WTC11 (cell line): Measurements from ENCODE around the gene DNAJC6. TPM values are rescaled to one million over a fixed set of nuclear protein-coding genes. Genes with fewer than 3 reads are reported as not detected.

ENCODE experiments used
- ATAC-seq: fragments of 200-7000 bp; cut with Tn5 transposase; 2 replicates; pipeline ENCODE4 v1.10.0; 2021; ENCODE audit warnings: mild to moderate bottlenecking, moderate library complexity
- CTCF ChIA-PET: fragments of 300-600 bp; sonication (Branson Sonifier 250); formaldehyde crosslinking; loops from one replicate; lab custom pipeline; 2021; ENCODE audit warnings: antibody characterized with exemption; lab: Charles Lee
- POLR2A ChIA-PET: fragments of 350-600 bp; sonication (Branson Sonifier 250); formaldehyde crosslinking; loops from one replicate; lab custom pipeline; 2021; ENCODE audit warnings: antibody characterized with exemption; lab: Charles Lee
- DNase-seq: peaks from one replicate; pipeline ENCODE4 v3.0.0; 2021; ENCODE audit warnings: low spot score
- H3K27ac Mint-ChIP-seq: 2 replicates; pipeline ENCODE4 v1.8.0; 2021; ENCODE audit warnings: mixed read lengths
- H3K27me3 Mint-ChIP-seq: 2 replicates; pipeline ENCODE4 v1.8.0; 2021; ENCODE audit warnings: low read depth, mild to moderate bottlenecking, moderate library complexity, mixed read lengths
- H3K36me3 Mint-ChIP-seq: 2 replicates; pipeline ENCODE4 v1.8.0; 2021; ENCODE audit warnings: mixed read lengths
- H3K4me1 Mint-ChIP-seq: 2 replicates; pipeline ENCODE4 v1.8.0; 2022; ENCODE audit warnings: mixed read lengths
- H3K4me3 Mint-ChIP-seq: 2 replicates; pipeline ENCODE4 v1.8.0; 2021; ENCODE audit warnings: mild to moderate bottlenecking, moderate library complexity, mixed read lengths
- H3K9me3 Mint-ChIP-seq: 2 replicates; pipeline ENCODE4 v1.8.0; 2021; ENCODE audit warnings: mixed read lengths
- EMX1 ChIP-seq: fragments of 250-450 bp; sonication (Bioruptor Pico); IDR thresholded peaks from 2 replicates; pipeline ENCODE4 v1.8.0; 2021; ENCODE audit warnings: mild to moderate bottlenecking
- ESRRA ChIP-seq: sonication (generic); formaldehyde crosslinking; IDR thresholded peaks from 2 replicates; pipeline ENCODE4 v1.8.1; 2022; ENCODE audit warnings: mild to moderate bottlenecking, missing genetic modification reagents, borderline replicate concordance
- JUN ChIP-seq: sonication (generic); formaldehyde crosslinking; IDR thresholded peaks from 2 replicates; pipeline ENCODE4 v1.8.0; 2023; ENCODE audit warnings: mild to moderate bottlenecking, missing genetic modification reagents
- MXD4 ChIP-seq: fragments of 250-450 bp; sonication (Bioruptor Pico); IDR thresholded peaks from 2 replicates; pipeline ENCODE4 v1.8.0; 2021; ENCODE audit warnings: mild to moderate bottlenecking, moderate library complexity, borderline replicate concordance
- NFYB ChIP-seq: sonication (generic); formaldehyde crosslinking; conservative IDR thresholded peaks from 2 replicates; pipeline ENCODE4 v1.8.0; 2022; ENCODE audit warnings: low read depth, missing genetic modification reagents
- NR2C2 ChIP-seq: sonication (generic); formaldehyde crosslinking; IDR thresholded peaks from 2 replicates; pipeline ENCODE4 v1.8.0; 2022; ENCODE audit warnings: mild to moderate bottlenecking, missing genetic modification reagents
- NR3C1 ChIP-seq: sonication (generic); formaldehyde crosslinking; conservative IDR thresholded peaks from 2 replicates; pipeline ENCODE4 v1.8.1; 2023; ENCODE audit warnings: low read depth, mild to moderate bottlenecking, missing genetic modification reagents
- ZNF138 ChIP-seq: sonication (generic); formaldehyde crosslinking; conservative IDR thresholded peaks from 2 replicates; pipeline ENCODE4 v1.8.1; 2022; ENCODE audit warnings: mild to moderate bottlenecking, moderate library complexity, missing genetic modification reagents
- ZNF219 ChIP-seq: sonication (generic); formaldehyde crosslinking; IDR thresholded peaks from 2 replicates; pipeline ENCODE4 v1.8.0; 2023; ENCODE audit warnings: missing genetic modification reagents, mild to moderate bottlenecking, borderline replicate concordance
- total RNA-seq: library from RNA; stranded (reverse); gene quantifications from 3 replicates; pipeline ENCODE4 v1.2.3, GENCODE V29; 2021
- TF ChIP-seq, protein P1 (sequence below): sonication (generic); formaldehyde crosslinking; IDR thresholded peaks from 2 replicates; pipeline ENCODE4 v1.8.0; 2023; ENCODE audit warnings: mild to moderate bottlenecking, missing genetic modification reagents
- TF ChIP-seq, protein P2 (sequence below): fragments of 250-450 bp; sonication (Bioruptor Pico); conservative IDR thresholded peaks from 2 replicates; pipeline ENCODE4 v1.9.0; 2021; ENCODE audit warnings: mild to moderate bottlenecking
- TF ChIP-seq, protein P3 (sequence below): fragments of 250-450 bp; sonication (Bioruptor Pico); IDR thresholded peaks from 2 replicates; pipeline ENCODE4 v1.9.0; 2021; ENCODE audit warnings: moderate library complexity, mild to moderate bottlenecking, inconsistent platforms, borderline replicate concordance
- TF ChIP-seq, protein P4 (sequence below): sonication (generic); formaldehyde crosslinking; IDR thresholded peaks from 2 replicates; pipeline ENCODE4 v1.8.1; 2022; ENCODE audit warnings: mild to moderate bottlenecking, missing genetic modification reagents, moderate library complexity, borderline replicate concordance
- TF ChIP-seq, protein P5 (sequence below): sonication (generic); formaldehyde crosslinking; IDR thresholded peaks from 2 replicates; pipeline ENCODE4 v1.8.1; 2023; ENCODE audit warnings: mild to moderate bottlenecking, moderate library complexity, missing genetic modification reagents
- TF ChIP-seq, protein P6 (sequence below): fragments of 200-600 bp; IDR thresholded peaks from 2 replicates; pipeline ENCODE4 v1.8.0; 2022; ENCODE audit warnings: antibody characterized with exemption
- TF ChIP-seq, protein P7 (sequence below): sonication (generic); formaldehyde crosslinking; IDR thresholded peaks from 2 replicates; pipeline ENCODE4 v1.8.1; 2022; ENCODE audit warnings: low read depth, missing genetic modification reagents, borderline replicate concordance
- TF ChIP-seq, protein P8 (sequence below): sonication (generic); formaldehyde crosslinking; IDR thresholded peaks from 2 replicates; pipeline ENCODE4 v1.8.0; 2022; ENCODE audit warnings: mild to moderate bottlenecking, missing genetic modification reagents

Gene DNAJC6
- total RNA-seq, 1 experiment from 2014 or later: 9.1 TPM

DNA sequence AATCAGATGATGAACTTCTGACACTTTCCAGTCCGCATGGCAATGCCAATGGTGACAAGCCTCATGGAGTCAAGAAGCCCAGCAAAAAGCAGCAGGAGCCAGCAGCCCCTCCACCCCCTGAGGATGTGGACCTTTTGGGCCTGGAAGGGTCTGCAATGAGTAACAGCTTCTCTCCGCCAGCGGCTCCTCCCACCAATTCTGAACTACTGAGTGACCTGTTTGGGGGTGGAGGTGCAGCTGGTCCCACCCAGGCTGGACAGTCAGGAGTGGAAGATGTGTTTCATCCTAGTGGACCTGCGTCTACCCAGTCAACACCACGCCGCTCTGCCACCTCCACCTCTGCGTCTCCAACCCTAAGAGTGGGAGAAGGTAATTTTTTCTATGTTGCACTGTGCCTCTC is 83.2 kb downstream of the DNAJC6 start:
- DNase-seq: no peak
- ChIA-PET CTCF (no interaction called here), POLR2A (no interaction called here)
- H3K27me3 Mint-ChIP-seq: no peaks in the 10 kb centered on the region
- no peaks in the 10 kb centered on the region for H3K36me3 Mint-ChIP-seq
- no peak for ATAC-seq
- no peak overlapping the region for H3K4me3 Mint-ChIP-seq
- TF ChIP-seq, protein P1, sequence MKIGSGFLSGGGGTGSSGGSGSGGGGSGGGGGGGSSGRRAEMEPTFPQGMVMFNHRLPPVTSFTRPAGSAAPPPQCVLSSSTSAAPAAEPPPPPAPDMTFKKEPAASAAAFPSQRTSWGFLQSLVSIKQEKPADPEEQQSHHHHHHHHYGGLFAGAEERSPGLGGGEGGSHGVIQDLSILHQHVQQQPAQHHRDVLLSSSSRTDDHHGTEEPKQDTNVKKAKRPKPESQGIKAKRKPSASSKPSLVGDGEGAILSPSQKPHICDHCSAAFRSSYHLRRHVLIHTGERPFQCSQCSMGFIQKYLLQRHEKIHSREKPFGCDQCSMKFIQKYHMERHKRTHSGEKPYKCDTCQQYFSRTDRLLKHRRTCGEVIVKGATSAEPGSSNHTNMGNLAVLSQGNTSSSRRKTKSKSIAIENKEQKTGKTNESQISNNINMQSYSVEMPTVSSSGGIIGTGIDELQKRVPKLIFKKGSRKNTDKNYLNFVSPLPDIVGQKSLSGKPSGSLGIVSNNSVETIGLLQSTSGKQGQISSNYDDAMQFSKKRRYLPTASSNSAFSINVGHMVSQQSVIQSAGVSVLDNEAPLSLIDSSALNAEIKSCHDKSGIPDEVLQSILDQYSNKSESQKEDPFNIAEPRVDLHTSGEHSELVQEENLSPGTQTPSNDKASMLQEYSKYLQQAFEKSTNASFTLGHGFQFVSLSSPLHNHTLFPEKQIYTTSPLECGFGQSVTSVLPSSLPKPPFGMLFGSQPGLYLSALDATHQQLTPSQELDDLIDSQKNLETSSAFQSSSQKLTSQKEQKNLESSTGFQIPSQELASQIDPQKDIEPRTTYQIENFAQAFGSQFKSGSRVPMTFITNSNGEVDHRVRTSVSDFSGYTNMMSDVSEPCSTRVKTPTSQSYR (CRISPR knock-in tag): no peak
- TF ChIP-seq, protein P2, sequence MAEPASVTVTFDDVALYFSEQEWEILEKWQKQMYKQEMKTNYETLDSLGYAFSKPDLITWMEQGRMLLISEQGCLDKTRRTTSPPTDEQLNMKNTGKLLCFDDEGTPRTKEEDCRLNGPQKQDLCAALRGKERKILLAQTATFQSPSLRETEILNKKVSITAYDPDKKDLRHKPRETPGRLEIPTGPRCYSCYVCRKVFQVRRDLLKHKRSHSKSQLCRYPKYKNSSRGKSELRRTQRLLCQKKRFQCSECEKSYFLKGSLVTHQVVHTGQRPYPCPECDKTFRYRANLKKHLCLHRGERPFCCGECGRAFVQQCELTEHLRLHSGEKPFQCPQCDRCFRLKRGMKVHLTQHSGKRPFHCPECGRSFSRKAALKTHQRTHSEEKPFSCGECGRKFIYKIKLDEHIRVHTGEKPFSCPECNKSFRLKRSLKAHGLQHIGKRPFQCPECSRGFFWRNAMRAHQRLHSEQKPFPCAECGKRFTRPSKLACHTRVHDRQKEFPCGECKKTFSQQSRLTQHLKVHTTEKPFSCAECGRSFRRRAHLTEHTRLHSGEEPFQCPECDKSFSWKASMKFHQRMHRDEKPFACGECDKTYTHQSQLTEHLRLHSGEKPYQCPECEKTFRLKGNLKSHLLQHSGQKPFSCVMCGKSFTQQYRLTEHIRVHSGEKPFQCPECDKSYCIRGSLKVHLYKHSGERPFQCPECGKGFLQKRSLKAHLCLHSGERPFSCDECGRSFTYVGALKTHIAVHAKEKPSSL (CRISPR knock-in tag): no peak
- TF ChIP-seq, protein P3, sequence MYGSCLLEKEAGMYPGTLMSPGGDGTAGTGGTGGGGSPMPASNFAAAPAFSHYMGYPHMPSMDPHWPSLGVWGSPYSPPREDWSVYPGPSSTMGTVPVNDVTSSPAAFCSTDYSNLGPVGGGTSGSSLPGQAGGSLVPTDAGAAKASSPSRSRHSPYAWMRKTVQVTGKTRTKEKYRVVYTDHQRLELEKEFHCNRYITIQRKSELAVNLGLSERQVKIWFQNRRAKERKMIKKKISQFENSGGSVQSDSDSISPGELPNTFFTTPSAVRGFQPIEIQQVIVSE: no peak
- TF ChIP-seq NR2C2 (CRISPR knock-in tag) (no peak), EMX1 (CRISPR knock-in tag) (no peak), ESRRA (CRISPR knock-in tag) (no peak), ZNF138 (CRISPR knock-in tag) (no peak), MXD4 (CRISPR knock-in tag) (no peak)
- H3K27ac Mint-ChIP-seq: no peak overlapping the region
- peaks cover 11% of the 10 kb centered on the region for H3K4me1 Mint-ChIP-seq
- H3K9me3 Mint-ChIP-seq: no peaks in the 10 kb centered on the region

DNA sequence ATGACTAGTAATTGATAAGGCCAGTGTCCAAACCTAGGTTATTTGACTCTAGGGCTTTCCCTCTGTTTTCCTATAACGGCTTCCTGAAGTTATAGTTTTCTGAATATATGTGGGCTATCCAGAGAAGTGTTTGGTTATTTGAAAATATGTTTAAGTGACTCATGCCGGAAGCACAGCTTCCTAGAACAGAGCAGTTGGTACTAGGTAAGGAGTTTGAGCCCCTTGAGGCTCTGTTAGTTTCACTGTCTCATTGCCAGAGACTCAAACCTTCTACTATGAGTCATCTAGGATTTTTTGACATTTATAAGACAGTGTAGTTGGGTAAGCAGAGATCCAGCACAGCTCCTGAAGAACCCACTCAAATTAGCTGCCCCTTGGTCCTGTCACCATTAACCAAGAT is 84.0 kb downstream of the DNAJC6 start:
- CTCF ChIA-PET: interaction anchor here (0.9 kb wide), 1 partner anchor 38 kb away, joined by 3 read pairs; no protein-coding TSS in a partner anchor
- TF ChIP-seq, protein P4, sequence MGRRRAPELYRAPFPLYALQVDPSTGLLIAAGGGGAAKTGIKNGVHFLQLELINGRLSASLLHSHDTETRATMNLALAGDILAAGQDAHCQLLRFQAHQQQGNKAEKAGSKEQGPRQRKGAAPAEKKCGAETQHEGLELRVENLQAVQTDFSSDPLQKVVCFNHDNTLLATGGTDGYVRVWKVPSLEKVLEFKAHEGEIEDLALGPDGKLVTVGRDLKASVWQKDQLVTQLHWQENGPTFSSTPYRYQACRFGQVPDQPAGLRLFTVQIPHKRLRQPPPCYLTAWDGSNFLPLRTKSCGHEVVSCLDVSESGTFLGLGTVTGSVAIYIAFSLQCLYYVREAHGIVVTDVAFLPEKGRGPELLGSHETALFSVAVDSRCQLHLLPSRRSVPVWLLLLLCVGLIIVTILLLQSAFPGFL (CRISPR knock-in tag): no peak
- TF ChIP-seq, protein P5, sequence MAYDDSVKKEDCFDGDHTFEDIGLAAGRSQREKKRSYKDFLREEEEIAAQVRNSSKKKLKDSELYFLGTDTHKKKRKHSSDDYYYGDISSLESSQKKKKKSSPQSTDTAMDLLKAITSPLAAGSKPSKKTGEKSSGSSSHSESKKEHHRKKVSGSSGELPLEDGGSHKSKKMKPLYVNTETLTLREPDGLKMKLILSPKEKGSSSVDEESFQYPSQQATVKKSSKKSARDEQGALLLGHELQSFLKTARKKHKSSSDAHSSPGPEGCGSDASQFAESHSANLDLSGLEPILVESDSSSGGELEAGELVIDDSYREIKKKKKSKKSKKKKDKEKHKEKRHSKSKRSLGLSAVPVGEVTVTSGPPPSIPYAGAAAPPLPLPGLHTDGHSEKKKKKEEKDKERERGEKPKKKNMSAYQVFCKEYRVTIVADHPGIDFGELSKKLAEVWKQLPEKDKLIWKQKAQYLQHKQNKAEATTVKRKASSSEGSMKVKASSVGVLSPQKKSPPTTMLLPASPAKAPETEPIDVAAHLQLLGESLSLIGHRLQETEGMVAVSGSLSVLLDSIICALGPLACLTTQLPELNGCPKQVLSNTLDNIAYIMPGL: no peak

DNA sequence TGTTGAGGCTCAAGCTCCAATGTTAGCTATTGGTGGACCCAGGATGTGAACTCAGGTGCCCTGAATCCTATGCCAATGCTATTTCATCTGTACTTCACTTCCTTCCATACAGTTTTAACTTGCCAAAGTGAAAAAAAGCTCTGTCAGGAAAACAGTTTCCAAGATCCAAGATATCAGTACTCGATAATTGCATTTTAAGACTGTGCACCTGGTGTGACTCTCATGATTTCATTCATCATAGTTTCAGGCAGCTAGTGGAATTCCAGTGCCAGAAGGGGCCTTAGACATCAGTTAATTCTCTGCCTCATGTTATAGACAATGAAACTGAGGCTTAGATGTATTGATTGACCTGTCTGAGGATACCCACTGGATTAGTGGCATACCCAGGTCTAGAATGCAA is 84.6 kb downstream of the DNAJC6 start:
- peaks cover 11% of the 10 kb centered on the region for H3K4me1 Mint-ChIP-seq
- ChIA-PET POLR2A (no interaction called here), CTCF (interaction anchor here (0.9 kb wide), 1 partner anchor 37 kb away, joined by 3 read pairs; no protein-coding TSS in a partner anchor)
- H3K36me3 Mint-ChIP-seq: no peaks in the 10 kb centered on the region
- H3K27me3 Mint-ChIP-seq: no peaks in the 10 kb centered on the region
- H3K9me3 Mint-ChIP-seq: no peaks in the 10 kb centered on the region
- no peak overlapping the region for H3K4me3 Mint-ChIP-seq
- DNase-seq (no peak), ATAC-seq (no peak)
- H3K27ac Mint-ChIP-seq: no peak overlapping the region
- TF ChIP-seq NFYB (CRISPR knock-in tag) (no peak), ZNF219 (CRISPR knock-in tag) (no peak), ESRRA (CRISPR knock-in tag) (no peak), NR3C1 (CRISPR knock-in tag) (no peak), NR2C2 (CRISPR knock-in tag) (no peak), JUN (CRISPR knock-in tag) (no peak)
- TF ChIP-seq, protein P6, sequence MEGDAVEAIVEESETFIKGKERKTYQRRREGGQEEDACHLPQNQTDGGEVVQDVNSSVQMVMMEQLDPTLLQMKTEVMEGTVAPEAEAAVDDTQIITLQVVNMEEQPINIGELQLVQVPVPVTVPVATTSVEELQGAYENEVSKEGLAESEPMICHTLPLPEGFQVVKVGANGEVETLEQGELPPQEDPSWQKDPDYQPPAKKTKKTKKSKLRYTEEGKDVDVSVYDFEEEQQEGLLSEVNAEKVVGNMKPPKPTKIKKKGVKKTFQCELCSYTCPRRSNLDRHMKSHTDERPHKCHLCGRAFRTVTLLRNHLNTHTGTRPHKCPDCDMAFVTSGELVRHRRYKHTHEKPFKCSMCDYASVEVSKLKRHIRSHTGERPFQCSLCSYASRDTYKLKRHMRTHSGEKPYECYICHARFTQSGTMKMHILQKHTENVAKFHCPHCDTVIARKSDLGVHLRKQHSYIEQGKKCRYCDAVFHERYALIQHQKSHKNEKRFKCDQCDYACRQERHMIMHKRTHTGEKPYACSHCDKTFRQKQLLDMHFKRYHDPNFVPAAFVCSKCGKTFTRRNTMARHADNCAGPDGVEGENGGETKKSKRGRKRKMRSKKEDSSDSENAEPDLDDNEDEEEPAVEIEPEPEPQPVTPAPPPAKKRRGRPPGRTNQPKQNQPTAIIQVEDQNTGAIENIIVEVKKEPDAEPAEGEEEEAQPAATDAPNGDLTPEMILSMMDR: no peak
- TF ChIP-seq, protein P7, sequence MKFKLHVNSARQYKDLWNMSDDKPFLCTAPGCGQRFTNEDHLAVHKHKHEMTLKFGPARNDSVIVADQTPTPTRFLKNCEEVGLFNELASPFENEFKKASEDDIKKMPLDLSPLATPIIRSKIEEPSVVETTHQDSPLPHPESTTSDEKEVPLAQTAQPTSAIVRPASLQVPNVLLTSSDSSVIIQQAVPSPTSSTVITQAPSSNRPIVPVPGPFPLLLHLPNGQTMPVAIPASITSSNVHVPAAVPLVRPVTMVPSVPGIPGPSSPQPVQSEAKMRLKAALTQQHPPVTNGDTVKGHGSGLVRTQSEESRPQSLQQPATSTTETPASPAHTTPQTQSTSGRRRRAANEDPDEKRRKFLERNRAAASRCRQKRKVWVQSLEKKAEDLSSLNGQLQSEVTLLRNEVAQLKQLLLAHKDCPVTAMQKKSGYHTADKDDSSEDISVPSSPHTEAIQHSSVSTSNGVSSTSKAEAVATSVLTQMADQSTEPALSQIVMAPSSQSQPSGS (CRISPR knock-in tag): no peak
- TF ChIP-seq, protein P8, sequence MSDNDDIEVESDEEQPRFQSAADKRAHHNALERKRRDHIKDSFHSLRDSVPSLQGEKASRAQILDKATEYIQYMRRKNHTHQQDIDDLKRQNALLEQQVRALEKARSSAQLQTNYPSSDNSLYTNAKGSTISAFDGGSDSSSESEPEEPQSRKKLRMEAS (CRISPR knock-in tag): no peak

More for the DNA sequence above, 84.0 kb downstream of the DNAJC6 start:
- Mint-ChIP-seq H3K27ac (no peak overlapping the region), H3K4me1 (peaks cover 11% of the 10 kb centered on the region), H3K27me3 (no peaks in the 10 kb centered on the region), H3K9me3 (no peaks in the 10 kb centered on the region), H3K36me3 (no peaks in the 10 kb centered on the region), H3K4me3 (no peak overlapping the region)
- no peak for ATAC-seq
- POLR2A ChIA-PET: no interaction called here
- no peak for DNase-seq
